Chondrocyte (in vitro differentiated cells): ENCODE results near the gene RNF31. TPM values are rescaled to one million over a fixed set of nuclear protein-coding genes. Genes with fewer than 3 reads are reported as not detected.

Experiments used
- DNase-seq: peaks from one replicate; pipeline ENCODE4 v3.0.0; 2021; ENCODE audit warnings: mixed read lengths, low spot score
- H3K27ac Mint-ChIP-seq: one replicate; pipeline ENCODE4 v1.8.0; 2021; ENCODE audit warnings: mild to moderate bottlenecking, moderate library complexity, mixed read lengths; ENCODE audit not compliant: unreplicated experiment
- H3K27me3 Mint-ChIP-seq: 2 replicates; pipeline ENCODE4 v1.8.0; 2021; ENCODE audit warnings: low read depth, mixed read lengths
- H3K36me3 Mint-ChIP-seq: 2 replicates; pipeline ENCODE4 v1.8.0; 2021; ENCODE audit warnings: low read depth, mixed read lengths
- H3K4me1 Mint-ChIP-seq: 2 replicates; pipeline ENCODE4 v1.8.0; 2021; ENCODE audit warnings: low read depth, mild to moderate bottlenecking, mixed read lengths
- H3K4me3 Mint-ChIP-seq: one replicate; pipeline ENCODE4 v1.8.0; 2021; ENCODE audit warnings: mild to moderate bottlenecking, moderate library complexity, mixed read lengths; ENCODE audit not compliant: unreplicated experiment
- H3K9me3 Mint-ChIP-seq: 2 replicates; pipeline ENCODE4 v1.8.0; 2021; ENCODE audit warnings: low read depth, mixed read lengths
- total RNA-seq: library from RNA; stranded (reverse); gene quantifications from 3 replicates; pipeline ENCODE4 v1.2.1, GENCODE V29; 2021
- TF ChIP-seq, protein P1 (sequence below): fragments of 200-600 bp; sonication (generic); IDR thresholded peaks from 2 replicates; pipeline ENCODE4 v1.5.0; 2021; ENCODE audit warnings: antibody characterized with exemption, mild to moderate bottlenecking, moderate library complexity

RNF31 gene
- total RNA-seq, 1 donor from 2014 or later: 45.8 TPM

GRCh38 chr14:24183014-24183481 lies 35.8 kb downstream of the RNF31 start:
- H3K27ac Mint-ChIP-seq: no peak overlapping the region
- H3K4me1 Mint-ChIP-seq: peaks cover 11% of the 10 kb centered on the region
- H3K9me3 Mint-ChIP-seq: no peaks in the 10 kb centered on the region
- H3K4me3 Mint-ChIP-seq: no peak overlapping the region
- TF ChIP-seq, protein P1, sequence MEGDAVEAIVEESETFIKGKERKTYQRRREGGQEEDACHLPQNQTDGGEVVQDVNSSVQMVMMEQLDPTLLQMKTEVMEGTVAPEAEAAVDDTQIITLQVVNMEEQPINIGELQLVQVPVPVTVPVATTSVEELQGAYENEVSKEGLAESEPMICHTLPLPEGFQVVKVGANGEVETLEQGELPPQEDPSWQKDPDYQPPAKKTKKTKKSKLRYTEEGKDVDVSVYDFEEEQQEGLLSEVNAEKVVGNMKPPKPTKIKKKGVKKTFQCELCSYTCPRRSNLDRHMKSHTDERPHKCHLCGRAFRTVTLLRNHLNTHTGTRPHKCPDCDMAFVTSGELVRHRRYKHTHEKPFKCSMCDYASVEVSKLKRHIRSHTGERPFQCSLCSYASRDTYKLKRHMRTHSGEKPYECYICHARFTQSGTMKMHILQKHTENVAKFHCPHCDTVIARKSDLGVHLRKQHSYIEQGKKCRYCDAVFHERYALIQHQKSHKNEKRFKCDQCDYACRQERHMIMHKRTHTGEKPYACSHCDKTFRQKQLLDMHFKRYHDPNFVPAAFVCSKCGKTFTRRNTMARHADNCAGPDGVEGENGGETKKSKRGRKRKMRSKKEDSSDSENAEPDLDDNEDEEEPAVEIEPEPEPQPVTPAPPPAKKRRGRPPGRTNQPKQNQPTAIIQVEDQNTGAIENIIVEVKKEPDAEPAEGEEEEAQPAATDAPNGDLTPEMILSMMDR: no peak
- DNase-seq: no peak
- H3K36me3 Mint-ChIP-seq: peaks cover 17% of the 10 kb centered on the region
- H3K27me3 Mint-ChIP-seq: no peaks in the 10 kb centered on the region

DNA sequence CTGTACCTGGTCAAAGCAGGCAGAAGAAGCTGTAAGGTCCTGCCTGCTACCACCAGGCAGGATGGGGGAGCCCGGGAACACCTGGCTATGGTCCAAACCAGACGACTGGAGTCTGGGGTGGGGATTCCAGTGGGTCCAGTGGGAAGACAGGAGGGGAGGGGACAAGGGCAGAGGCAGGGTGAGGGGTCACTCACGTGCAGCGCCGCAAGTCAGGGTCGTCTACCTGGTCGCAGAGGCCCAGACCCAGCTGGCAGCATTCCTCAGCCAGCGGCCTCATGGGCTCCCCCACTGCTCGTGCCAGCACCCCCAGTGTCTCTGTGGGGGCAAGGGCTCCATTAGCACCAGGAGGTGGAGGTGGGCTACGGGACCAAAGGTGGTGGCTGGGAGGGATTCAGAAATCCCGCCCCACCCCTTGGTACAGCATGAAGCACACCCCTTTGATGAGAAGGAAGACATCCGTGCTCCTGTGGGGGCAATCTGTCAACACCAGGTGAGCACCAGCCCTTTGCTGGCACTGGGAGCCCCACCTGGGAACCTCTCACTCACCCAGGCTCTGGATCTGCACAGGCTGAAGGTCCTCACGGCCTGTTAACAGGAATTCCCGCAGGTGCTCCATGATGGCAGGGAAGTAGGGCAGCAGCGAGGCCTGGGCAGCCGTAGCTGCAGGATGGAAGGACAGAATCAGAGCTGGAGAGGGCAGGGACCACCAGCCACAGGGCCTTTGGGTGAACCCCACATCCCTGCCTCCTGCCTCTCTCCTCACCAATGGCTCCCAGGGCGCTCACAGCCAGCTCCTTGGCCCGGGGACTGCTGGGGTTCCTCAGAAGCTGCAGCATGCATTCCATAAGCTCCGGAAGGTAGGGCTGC lies 37.0 kb downstream of the RNF31 start:
- Mint-ChIP-seq H3K36me3 (peaks cover 13% of the 10 kb centered on the region), H3K4me3 (no peak overlapping the region), H3K27ac (no peak overlapping the region), H3K27me3 (no peaks in the 10 kb centered on the region), H3K9me3 (no peaks in the 10 kb centered on the region), H3K4me1 (peaks cover 17% of the 10 kb centered on the region)
- TF ChIP-seq, protein P1: no peak
- DNase-seq: no peak

GRCh38 chr14:24185026-24185425 lies 37.7 kb downstream of the RNF31 start:
- Mint-ChIP-seq H3K9me3 (no peaks in the 10 kb centered on the region), H3K36me3 (peaks cover 13% of the 10 kb centered on the region), H3K27ac (no peak overlapping the region), H3K4me3 (no peak overlapping the region), H3K4me1 (peaks cover 20% of the 10 kb centered on the region), H3K27me3 (no peaks in the 10 kb centered on the region)
- TF ChIP-seq, protein P1: no peak
- DNase-seq: no peak

DNA sequence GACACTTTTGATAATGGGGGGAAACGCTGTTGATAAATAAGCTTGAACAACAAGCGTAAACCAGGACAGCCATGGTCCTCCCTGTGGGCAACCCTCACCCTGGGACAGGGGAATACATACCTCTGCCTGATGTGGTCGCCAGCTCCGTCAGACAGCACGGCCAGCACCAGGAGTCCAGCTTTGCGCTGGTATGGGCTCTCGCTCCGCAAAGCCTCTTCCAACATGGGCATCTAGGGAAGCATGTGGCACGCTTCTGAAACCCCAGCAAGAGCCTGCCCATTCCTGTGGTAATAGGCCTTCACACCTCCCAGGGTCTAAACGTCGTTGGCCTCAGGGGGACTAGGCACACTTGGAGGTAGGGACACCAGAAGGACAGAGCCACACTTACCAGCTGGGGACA lies 38.4 kb downstream of the RNF31 start:
- Mint-ChIP-seq H3K4me1 (peaks cover 20% of the 10 kb centered on the region), H3K4me3 (no peak overlapping the region), H3K27ac (no peak overlapping the region), H3K36me3 (peaks cover 13% of the 10 kb centered on the region), H3K27me3 (no peaks in the 10 kb centered on the region), H3K9me3 (no peaks in the 10 kb centered on the region)
- TF ChIP-seq, protein P1: no peak
- DNase-seq: no peak

GRCh38 chr14:24186831-24187538 lies 39.7 kb downstream of the RNF31 start:
- H3K4me1 Mint-ChIP-seq: peaks cover 20% of the 10 kb centered on the region
- H3K27ac Mint-ChIP-seq: no peak overlapping the region
- peaks cover 12% of the 10 kb centered on the region for H3K36me3 Mint-ChIP-seq
- peak overlapping the region; percentile 84 for H3K4me3 Mint-ChIP-seq
- TF ChIP-seq, protein P1: no peak
- no peaks in the 10 kb centered on the region for H3K27me3 Mint-ChIP-seq
- DNase-seq: no peak
- no peaks in the 10 kb centered on the region for H3K9me3 Mint-ChIP-seq
